Brain microvascular endothelial cell (primary cell): ENCODE results near the gene GPR32.

Experiments
- DNase-seq: peaks from one replicate; pipeline ENCODE4 v3.0.0-alpha.2; 2020
- H3K27ac ChIP-seq: fragments of 250-450 bp; sonication (Bioruptor Pico); 2 replicates; pipeline ENCODE4 v1.5.1; 2020; ENCODE audit warnings: mild to moderate bottlenecking, moderate library complexity
- H3K27me3 ChIP-seq: fragments of 250-450 bp; sonication (Bioruptor Pico); replicated peaks from 2 replicates; pipeline ENCODE4 v1.5.1; 2020; ENCODE audit warnings: mild to moderate bottlenecking
- H3K36me3 ChIP-seq: fragments of 250-450 bp; sonication (Bioruptor Pico); replicated peaks from 2 replicates; pipeline ENCODE4 v1.5.1; 2020; ENCODE audit warnings: mild to moderate bottlenecking
- H3K4me3 ChIP-seq: 2 replicates; pipeline ENCODE4 v1.5.1; 2011; ENCODE audit warnings: low read depth, mild to moderate bottlenecking, control low read depth, low read length, moderate library complexity
- CTCF ChIP-seq: IDR thresholded peaks from 2 replicates; pipeline ENCODE4 v1.5.1; 2011; ENCODE audit warnings: low read depth, mild to moderate bottlenecking, moderate library complexity, low read length, control low read depth, inconsistent platforms; ENCODE audit errors: missing control alignments
- in situ Hi-C: cut with HindIII; loops from 2 replicates; pipeline ENCODE4 v1.10.0; 2017; ENCODE audit warnings: low sequenced_read_pairs, low pct_ligation_motif_present

GPR32 gene

GRCh38 chr19:50814883-50815282 lies 44.6 kb downstream of the GPR32 start:
- in situ Hi-C loops, result no loop called here
- Histone ChIP-seq H3K4me3 (no peak overlapping the region), H3K27me3 (peaks cover 10% of the 10 kb centered on the region), H3K36me3 (no peaks in the 10 kb centered on the region), H3K27ac (no peak overlapping the region)
- no peak for DNase-seq
- no peak for TF ChIP-seq CTCF

GRCh38 chr19:50815439-50815838 lies 45.2 kb downstream of the GPR32 start:
- DNase-seq, result no peak
- Histone ChIP-seq H3K27ac (no peak overlapping the region), H3K27me3 (peaks cover 11% of the 10 kb centered on the region), H3K4me3 (no peak overlapping the region), H3K36me3 (no peaks in the 10 kb centered on the region)
- no peak for TF ChIP-seq CTCF
- in situ Hi-C loops, result no loop called here

GRCh38 chr19:50817941-50818858 lies 47.9 kb downstream of the GPR32 start:
- in situ Hi-C loops, result no loop called here

GRCh38 chr19:50818859-50819472 lies 48.7 kb downstream of the GPR32 start:
- no peak overlapping the region for H3K27ac ChIP-seq
- DNase-seq, result no peak

More at GRCh38 chr19:50817941-50818858, 47.9 kb downstream of the GPR32 start:
- Histone ChIP-seq H3K36me3 (no peaks in the 10 kb centered on the region), H3K27me3 (peaks cover 19% of the 10 kb centered on the region), H3K27ac (no peak overlapping the region), H3K4me3 (peak overlapping the region; percentile 35)
- TF ChIP-seq CTCF, result no peak
- peak; percentile 11 for DNase-seq

GRCh38 chr19:50819636-50820035 lies 49.4 kb downstream of the GPR32 start:
- H3K27ac ChIP-seq, result no peak overlapping the region
- H3K36me3 ChIP-seq, result no peaks in the 10 kb centered on the region
- TF ChIP-seq CTCF, result no peak
- peaks cover 19% of the 10 kb centered on the region for H3K27me3 ChIP-seq
- H3K4me3 ChIP-seq, result no peak overlapping the region
- in situ Hi-C loops, result no loop called here
- DNase-seq, result no peak

More at GRCh38 chr19:50818859-50819472, 48.7 kb downstream of the GPR32 start:
- Histone ChIP-seq H3K36me3 (no peaks in the 10 kb centered on the region), H3K4me3 (no peak overlapping the region), H3K27me3 (peaks cover 19% of the 10 kb centered on the region)
- in situ Hi-C loops, result no loop called here
- no peak for TF ChIP-seq CTCF
